ENCODE measurements around the gene UBTD2. TPM values are rescaled to one million over a fixed set of nuclear protein-coding genes. Genes with fewer than 3 reads are reported as not detected.

Gene UBTD2
- total and polyA plus RNA-seq, 9 of the 15 experiments (the other 6 are each of a cell fraction or from before 2014, with no cell fraction given), result 0.01 to 0.46 (median 0.15) TPM; not detected in 1

DNA sequence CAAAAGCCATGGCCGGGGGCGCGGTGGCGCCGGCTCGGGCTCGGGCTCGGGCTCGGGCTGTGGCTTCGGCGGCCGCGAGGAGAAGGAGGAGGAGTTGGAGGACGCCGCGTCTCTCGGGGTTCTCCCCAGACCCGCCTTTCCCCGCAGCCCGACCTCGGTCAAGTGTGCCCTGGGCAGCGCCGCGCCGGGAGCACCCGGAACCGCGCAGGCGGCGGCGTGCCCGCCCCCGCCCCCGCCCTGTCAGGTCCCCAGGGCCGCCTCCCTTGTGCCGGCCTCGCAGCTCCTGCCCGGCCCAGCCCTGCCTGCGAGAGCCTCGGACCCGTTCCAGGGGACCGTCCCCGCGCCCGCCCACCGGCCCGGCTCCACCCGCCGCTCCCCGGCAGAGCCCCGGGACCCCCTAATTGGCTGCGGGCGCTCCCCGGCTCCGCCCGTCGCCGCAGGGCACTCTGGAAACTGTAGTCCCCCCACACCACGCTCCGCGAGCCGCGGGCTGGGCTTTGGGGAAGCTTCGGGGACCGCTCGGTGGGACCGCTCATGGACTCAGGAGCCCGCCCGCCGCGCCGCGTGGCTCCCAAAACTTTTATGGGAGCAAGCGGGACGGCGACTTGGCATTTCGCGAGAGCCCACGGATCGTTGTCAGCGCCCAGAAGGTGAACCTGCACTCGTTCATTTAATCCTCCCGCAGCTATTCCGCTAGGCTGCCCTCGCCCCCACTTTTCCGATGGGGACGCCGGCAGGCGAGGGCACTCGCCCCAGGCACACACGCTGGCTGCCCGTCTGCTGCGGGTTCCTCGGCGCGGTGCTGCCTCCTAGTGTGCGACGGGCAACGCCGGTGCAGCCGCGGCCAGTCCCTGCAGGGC, 95.3 kb downstream of the UBTD2 start, which contains the start of gene STK10 (continued):
- TF ChIP-seq L3MBTL2 (IDR thresholded peaks at IDR 0.05) (peak; percentile 87; the same call in 1 of the 2 replicates), NFIC (IDR thresholded peaks at IDR 0.05) (peak; percentile 41; the same call in 1 of the 2 replicates), YBX1 (IDR thresholded peaks at IDR 0.05) (no peak), VEZF1 (CRISPR knock-in tag; IDR thresholded peaks at IDR 0.05) (peak; percentile 80), RBFOX2 (IDR thresholded peaks at IDR 0.05; ENCODE audit: low read depth, low read length) (peak; percentile 62), PHB2 (IDR thresholded peaks at IDR 0.05; ENCODE audit: low read depth) (no peak), TRIM24 (IDR thresholded peaks at IDR 0.05) (0 out of 4 replicates have a peak, but pooled peaks of 1 of the 2 experiments have one; percentile 16), SIN3A (IDR thresholded peaks at IDR 0.05; ENCODE audit: borderline replicate concordance in 2 of 2, control insufficient read depth in 1 of 2, low read depth in 2 of 2, low read length in 2 of 2) (peak in 1 of 2 experiments; percentile 9; a peak in 1 of 4 replicates), ZNF449 (CRISPR knock-in tag; IDR thresholded peaks at IDR 0.05) (no peak), RB1 (IDR thresholded peaks at IDR 0.05; ENCODE audit: low read depth) (peak; percentile 86; the same call in 1 of the 2 replicates), SOX6 (IDR thresholded peaks at IDR 0.05) (peak; percentile 31; the same call in 1 of the 2 replicates), SP1 (CRISPR knock-in tag; IDR thresholded peaks at IDR 0.05) (peak; percentile 34; the same call in 1 of the 2 replicates), MYNN (IDR thresholded peaks at IDR 0.05) (peak; percentile 78), MYNN (CRISPR knock-in tag; IDR thresholded peaks at IDR 0.05) (no peak), SMAD4 (CRISPR knock-in tag; conservative IDR thresholded peaks at IDR 0.05) (peak; percentile 74), JUNB (CRISPR knock-in tag; conservative IDR thresholded peaks at IDR 0.05) (no peak), CHD2 (IDR thresholded peaks at IDR 0.05; ENCODE audit: low read depth, low read length) (0 out of 2 replicates have a peak, but pooled peaks have one; percentile 11), STAG1 (CRISPR knock-in tag; IDR thresholded peaks at IDR 0.05; ENCODE audit: borderline replicate concordance) (peak; percentile 84; the same call in 1 of the 2 replicates), U2AF1 (optimal IDR thresholded peaks at IDR 0.05; ENCODE audit: low read depth, low read length) (peak; percentile 26), PHF8 (IDR thresholded peaks at IDR 0.05; ENCODE audit: borderline replicate concordance, low read length) (peak; percentile 49; the same call in 1 of the 2 replicates), TEAD4 (IDR thresholded peaks at IDR 0.05; ENCODE audit: low read length) (no peak), TEAD4 (CRISPR knock-in tag; IDR thresholded peaks at IDR 0.05; ENCODE audit: borderline replicate concordance) (no peak), SIN3B (IDR thresholded peaks at IDR 0.05; ENCODE audit: low read depth) (0 out of 2 replicates have a peak, but pooled peaks have one; percentile 40)
